ENCODE results near the gene POLR3B.

GRCh38 chr12:106481246-106481645 lies 123.7 kb downstream of the POLR3B start:
- TF ChIP-seq POLR2AphosphoS5 (IDR thresholded peaks at IDR 0.05; ENCODE audit: borderline replicate concordance, low read depth, low read length) (no peak), EZH2 (IDR thresholded peaks at IDR 0.05) (no peak), FOXP2 (optimal IDR thresholded peaks at IDR 0.05; ENCODE audit: control extremely low read depth, extremely low read length, insufficient read depth) (no peak)
